AG10803 (cell line): ENCODE measurements around the gene LPP.

ENCODE experiments used
- DNase-seq: peaks from one replicate; pipeline ENCODE4 v3.0.0; 2010; ENCODE audit warnings: low read depth
- H3K4me3 ChIP-seq: 2 replicates; pipeline ENCODE4 v1.5.1; 2011; ENCODE audit warnings: mild to moderate bottlenecking, low read length, control low read depth
- TF ChIP-seq, protein P1 (sequence below): conservative IDR thresholded peaks from 2 replicates; pipeline ENCODE4 v1.5.1; 2011; ENCODE audit warnings: mild to moderate bottlenecking, low read length, control low read depth, inconsistent platforms

The LPP gene

DNA sequence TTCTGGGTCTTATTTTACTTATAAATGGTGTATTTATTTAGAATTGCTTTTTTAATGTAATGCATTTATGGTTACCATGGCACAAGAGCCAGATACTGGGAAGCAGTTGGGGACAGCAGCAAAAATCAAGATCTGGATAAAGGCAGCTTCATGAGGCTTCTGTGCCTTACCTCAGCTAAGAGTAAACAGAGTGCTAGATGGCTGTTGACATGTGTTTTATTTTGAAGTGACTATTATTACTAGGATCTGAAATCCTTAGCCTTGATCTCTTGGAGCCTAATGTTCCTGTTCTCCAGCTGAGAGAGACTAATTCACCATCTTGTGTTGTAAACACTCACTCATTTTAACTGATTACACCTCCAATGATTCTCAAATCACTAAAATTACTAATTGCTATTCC lies 317.8 kb downstream of the LPP start:
- no peak overlapping the region for H3K4me3 ChIP-seq
- TF ChIP-seq, protein P1, sequence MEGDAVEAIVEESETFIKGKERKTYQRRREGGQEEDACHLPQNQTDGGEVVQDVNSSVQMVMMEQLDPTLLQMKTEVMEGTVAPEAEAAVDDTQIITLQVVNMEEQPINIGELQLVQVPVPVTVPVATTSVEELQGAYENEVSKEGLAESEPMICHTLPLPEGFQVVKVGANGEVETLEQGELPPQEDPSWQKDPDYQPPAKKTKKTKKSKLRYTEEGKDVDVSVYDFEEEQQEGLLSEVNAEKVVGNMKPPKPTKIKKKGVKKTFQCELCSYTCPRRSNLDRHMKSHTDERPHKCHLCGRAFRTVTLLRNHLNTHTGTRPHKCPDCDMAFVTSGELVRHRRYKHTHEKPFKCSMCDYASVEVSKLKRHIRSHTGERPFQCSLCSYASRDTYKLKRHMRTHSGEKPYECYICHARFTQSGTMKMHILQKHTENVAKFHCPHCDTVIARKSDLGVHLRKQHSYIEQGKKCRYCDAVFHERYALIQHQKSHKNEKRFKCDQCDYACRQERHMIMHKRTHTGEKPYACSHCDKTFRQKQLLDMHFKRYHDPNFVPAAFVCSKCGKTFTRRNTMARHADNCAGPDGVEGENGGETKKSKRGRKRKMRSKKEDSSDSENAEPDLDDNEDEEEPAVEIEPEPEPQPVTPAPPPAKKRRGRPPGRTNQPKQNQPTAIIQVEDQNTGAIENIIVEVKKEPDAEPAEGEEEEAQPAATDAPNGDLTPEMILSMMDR, result no peak
- no peak for DNase-seq

- TF ChIP-seq, protein P1, result no peak
- no peak for DNase-seq
- H3K4me3 ChIP-seq, result no peak overlapping the region
Measured at GRCh38 chr3:188472336-188472735, 318.4 kb downstream of the LPP start.

- H3K4me3 ChIP-seq, result no peak overlapping the region
- TF ChIP-seq, protein P1, result no peak
- no peak for DNase-seq
Measured at GRCh38 chr3:188473045-188473444, 319.1 kb downstream of the LPP start.

- TF ChIP-seq, protein P1, result no peak
- no peak for DNase-seq
- no peak overlapping the region for H3K4me3 ChIP-seq
Measured at GRCh38 chr3:188473591-188474288, 319.8 kb downstream of the LPP start.

DNA sequence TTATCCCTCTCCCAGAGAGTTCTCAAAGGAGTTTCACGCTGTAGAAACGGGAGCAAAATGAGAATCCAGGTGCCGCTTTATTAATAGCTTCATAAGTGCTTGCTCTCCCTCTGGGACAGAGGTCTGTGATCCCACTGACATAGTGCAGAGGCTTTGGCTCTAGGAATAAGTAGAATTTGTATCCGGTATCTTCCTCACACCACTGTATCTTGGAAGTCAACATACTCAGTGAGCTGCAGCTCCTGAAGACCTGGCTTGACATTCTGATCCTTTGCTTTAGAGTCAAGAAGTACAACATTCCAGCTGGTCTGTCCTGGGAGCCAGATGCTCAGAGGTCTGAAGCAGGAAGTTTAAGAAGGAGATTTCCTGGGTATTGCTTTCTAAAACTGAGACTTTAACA lies 323.0 kb downstream of the LPP start:
- DNase-seq, result peak; percentile 23
- no peak overlapping the region for H3K4me3 ChIP-seq
- TF ChIP-seq, protein P1, result no peak

DNA sequence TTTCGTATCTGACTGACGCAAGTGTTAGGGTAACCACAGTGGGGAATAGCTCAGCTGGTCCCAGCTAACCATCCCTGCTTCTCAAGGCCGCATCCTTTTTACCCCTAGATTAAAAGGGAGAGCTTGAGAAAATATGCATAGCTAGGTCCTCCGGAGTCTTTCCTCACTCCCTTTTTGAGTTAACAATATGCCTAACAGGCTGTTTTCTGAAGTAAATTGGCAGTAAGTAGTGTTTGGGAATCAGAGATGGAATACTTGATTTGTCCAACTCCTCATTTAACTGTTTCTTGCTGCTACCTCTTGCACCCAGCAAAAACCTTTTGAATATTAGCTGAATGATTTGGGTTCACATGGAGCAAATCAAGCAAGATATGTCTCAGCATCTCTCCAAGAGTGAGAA lies 326.1 kb downstream of the LPP start:
- H3K4me3 ChIP-seq, result no peak overlapping the region
- no peak for DNase-seq
- TF ChIP-seq, protein P1, result no peak

- TF ChIP-seq, protein P1, result no peak
- DNase-seq, result no peak
- no peak overlapping the region for H3K4me3 ChIP-seq
Measured at GRCh38 chr3:188482929-188483328, 329.0 kb downstream of the LPP start.
